SK-N-MC (cell line): ENCODE measurements around the gene ANXA2.

Experiments
- DNase-seq: peaks from one replicate; pipeline ENCODE4 v3.0.0-alpha.2; 2011; ENCODE audit warnings: low read depth, low spot score
- H3K27ac ChIP-seq: fragments of 200-600 bp; sonication (generic); 2 replicates; pipeline ENCODE4 v1.5.1; 2016; ENCODE audit warnings: mixed run types
- H3K36me3 ChIP-seq: fragments of 200-600 bp; sonication (generic); 2 replicates; pipeline ENCODE4 v1.6.1; 2017; ENCODE audit warnings: antibody characterized with exemption, low read length, mixed read lengths; ENCODE audit not compliant: insufficient read depth
- H3K4me3 ChIP-seq: fragments of 200-600 bp; sonication (generic); 2 replicates; pipeline ENCODE4 v1.5.1; 2016
- H3K9ac ChIP-seq: fragments of 200-600 bp; sonication (generic); 2 replicates; pipeline ENCODE4 v1.8.0; 2017; ENCODE audit warnings: mixed run types, mixed read lengths; ENCODE audit not compliant: insufficient read length
- H3K9me3 ChIP-seq: fragments of 200-600 bp; sonication (generic); 2 replicates; pipeline ENCODE4 v1.6.1; 2017; ENCODE audit warnings: low read depth, mild to moderate bottlenecking, antibody characterized with exemption, low read length, moderate library complexity, mixed read lengths
- EZH2 ChIP-seq: fragments of 200-600 bp; sonication (generic); IDR thresholded peaks from one replicate; pipeline ENCODE4 v1.6.1; 2017; ENCODE audit warnings: antibody characterized with exemption
- FOXP2 ChIP-seq: optimal IDR thresholded peaks from 2 replicates; pipeline ENCODE3; 2011; ENCODE audit warnings: mild to moderate bottlenecking, moderate library complexity; ENCODE audit not compliant: insufficient read depth; ENCODE audit errors: extremely low read length, control extremely low read depth
- POLR2AphosphoS5 ChIP-seq: IDR thresholded peaks from 2 replicates; pipeline ENCODE4 v1.6.1; 2012; ENCODE audit warnings: mild to moderate bottlenecking, low read depth, low read length, borderline replicate concordance

The ANXA2 gene

DNA sequence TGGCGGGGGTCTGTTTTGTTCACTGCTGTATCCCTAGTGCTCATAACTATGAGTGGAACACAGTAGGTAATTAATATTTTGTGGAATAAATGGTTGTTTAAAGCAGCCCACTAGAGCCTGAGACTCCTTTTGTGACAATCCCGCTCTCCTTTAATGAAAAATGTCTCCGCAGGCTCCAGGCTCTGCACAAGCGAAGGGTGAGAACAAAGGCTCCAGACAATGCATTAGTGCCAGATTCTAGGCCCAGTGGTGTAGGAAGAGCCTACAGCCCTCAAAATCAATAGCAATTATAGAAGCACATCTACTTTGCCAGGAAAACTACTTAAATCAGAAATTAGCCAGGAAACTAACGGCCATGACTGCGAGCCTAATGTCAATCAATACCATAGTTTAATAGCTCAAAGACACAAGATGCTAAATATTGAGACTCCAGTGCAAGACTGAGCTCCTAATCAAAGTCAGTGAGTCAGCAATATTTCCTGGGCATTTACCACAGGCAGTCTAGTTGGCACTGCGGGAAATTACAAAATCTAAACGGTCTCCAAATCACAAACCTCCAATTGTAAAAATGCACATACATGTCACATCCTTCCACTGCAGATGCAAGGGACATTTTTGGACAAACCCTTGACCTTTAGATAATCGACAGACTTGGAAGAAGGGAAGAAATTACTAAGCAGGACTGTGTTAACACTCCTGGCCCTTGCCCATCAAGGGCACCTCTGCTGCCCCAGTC, 2.3 kb downstream of the ANXA2 start:
- no peak for DNase-seq

GRCh38 chr15:60394689-60395097, 3.1 kb downstream of the ANXA2 start:
- Histone ChIP-seq H3K27ac (peak overlapping the region; percentile 97), H3K9me3 (no peaks in the 10 kb centered on the region), H3K36me3 (peaks cover 47% of the 10 kb centered on the region), H3K9ac (peak overlapping the region; percentile 93), H3K4me3 (peak overlapping the region; percentile 90)
- TF ChIP-seq POLR2AphosphoS5 (no peak; the same call in 1 of the 2 replicates), EZH2 (no peak), FOXP2 (no peak)
- no peak for DNase-seq

More for the DNA sequence above, 2.3 kb downstream of the ANXA2 start:
- no peak for TF ChIP-seq EZH2
- peak; percentile 30; the same call in 1 of the 2 replicates for TF ChIP-seq POLR2AphosphoS5
- H3K4me3 ChIP-seq, result peak overlapping the region; percentile 90
- H3K36me3 ChIP-seq, result peaks cover 40% of the 10 kb centered on the region
- peak overlapping the region; percentile 97 for H3K27ac ChIP-seq
- peak overlapping the region; percentile 93 for H3K9ac ChIP-seq
- no peaks in the 10 kb centered on the region for H3K9me3 ChIP-seq

DNA sequence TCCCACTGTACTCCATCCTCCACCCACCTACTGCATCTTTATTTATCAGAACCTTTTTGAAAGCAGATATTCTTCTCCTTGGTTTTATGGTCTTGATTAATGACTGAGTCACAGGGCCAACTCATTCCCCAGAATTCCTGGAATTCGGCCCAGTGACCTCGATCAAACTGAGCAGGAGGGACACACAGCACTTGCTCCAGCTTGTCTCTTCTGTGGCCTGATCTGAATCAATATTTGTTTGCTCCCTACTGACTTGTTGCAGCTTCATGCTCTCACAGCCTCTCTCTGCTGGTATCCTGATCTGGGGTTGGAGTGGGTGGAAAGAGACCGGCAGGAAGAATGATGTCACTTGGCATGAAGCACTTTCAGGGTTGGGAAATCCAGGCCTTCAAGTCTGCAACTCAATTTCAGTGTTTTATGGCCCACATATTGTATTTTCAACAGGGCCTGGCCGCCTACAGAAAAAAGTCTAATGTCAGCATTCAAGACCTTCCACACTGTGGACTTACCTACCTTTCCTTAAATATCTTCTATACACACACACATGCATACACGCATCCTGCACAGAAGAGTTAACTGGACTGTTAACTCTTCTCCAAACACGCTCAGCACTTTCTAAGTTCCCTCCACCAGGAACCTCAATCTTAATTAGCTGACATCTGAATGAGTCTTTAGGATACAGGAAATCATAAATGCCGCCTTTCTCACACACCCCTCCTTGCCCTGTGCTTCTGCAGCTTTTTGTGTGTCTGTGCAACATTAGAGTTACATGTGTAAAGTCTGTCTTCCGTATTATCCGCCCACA, 4.6 kb downstream of the ANXA2 start:
- Histone ChIP-seq H3K27ac (peak overlapping the region; percentile 97), H3K9ac (peak overlapping the region; percentile 48), H3K9me3 (no peaks in the 10 kb centered on the region), H3K4me3 (peak overlapping the region; percentile 90), H3K36me3 (peaks cover 56% of the 10 kb centered on the region)
- DNase-seq, result peak; percentile 76
- TF ChIP-seq EZH2 (no peak), FOXP2 (no peak), POLR2AphosphoS5 (peak; percentile 49)

GRCh38 chr15:60392601-60392985, 5.2 kb downstream of the ANXA2 start:
- Histone ChIP-seq H3K9ac (peak overlapping the region; percentile 48), H3K4me3 (peak overlapping the region; percentile 90), H3K9me3 (no peaks in the 10 kb centered on the region), H3K27ac (peak overlapping the region; percentile 97), H3K36me3 (peaks cover 58% of the 10 kb centered on the region)
- DNase-seq, result no peak
- TF ChIP-seq FOXP2 (no peak), EZH2 (no peak), POLR2AphosphoS5 (no peak)

DNA sequence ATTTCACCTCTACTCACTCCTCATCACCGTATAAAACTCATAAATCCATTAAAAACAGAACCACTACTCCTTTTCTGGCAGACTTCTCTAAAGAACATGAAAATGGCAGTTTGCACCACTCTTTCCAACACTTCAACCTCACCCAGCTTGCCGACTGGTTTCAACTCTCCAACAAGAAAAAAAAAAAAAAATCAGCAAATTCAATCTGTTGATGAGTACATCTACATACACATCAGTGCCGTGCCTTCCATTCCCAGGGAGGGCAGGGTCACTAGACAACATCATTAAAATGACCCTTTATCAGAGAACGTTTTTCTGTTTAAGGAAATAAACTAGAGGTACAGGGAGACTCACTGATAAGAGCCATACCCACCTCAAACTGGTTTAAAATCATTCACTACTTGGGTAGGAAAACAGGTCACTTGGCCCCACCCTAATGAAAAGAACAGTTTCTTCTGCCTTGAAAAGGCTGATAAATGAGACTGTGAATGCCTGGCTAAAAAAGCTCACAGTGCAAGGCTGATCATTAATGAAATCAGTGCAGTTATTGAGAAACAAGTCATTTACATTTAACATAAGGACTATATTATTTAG, 6.0 kb downstream of the ANXA2 start:
- peak overlapping the region; percentile 97 for H3K27ac ChIP-seq
- no peak for DNase-seq
- peak overlapping the region; percentile 48 for H3K9ac ChIP-seq
- TF ChIP-seq POLR2AphosphoS5 (no peak), EZH2 (no peak), FOXP2 (no peak)
- H3K9me3 ChIP-seq, result no peaks in the 10 kb centered on the region
- peaks cover 63% of the 10 kb centered on the region for H3K36me3 ChIP-seq
- H3K4me3 ChIP-seq, result peak overlapping the region; percentile 90

DNA sequence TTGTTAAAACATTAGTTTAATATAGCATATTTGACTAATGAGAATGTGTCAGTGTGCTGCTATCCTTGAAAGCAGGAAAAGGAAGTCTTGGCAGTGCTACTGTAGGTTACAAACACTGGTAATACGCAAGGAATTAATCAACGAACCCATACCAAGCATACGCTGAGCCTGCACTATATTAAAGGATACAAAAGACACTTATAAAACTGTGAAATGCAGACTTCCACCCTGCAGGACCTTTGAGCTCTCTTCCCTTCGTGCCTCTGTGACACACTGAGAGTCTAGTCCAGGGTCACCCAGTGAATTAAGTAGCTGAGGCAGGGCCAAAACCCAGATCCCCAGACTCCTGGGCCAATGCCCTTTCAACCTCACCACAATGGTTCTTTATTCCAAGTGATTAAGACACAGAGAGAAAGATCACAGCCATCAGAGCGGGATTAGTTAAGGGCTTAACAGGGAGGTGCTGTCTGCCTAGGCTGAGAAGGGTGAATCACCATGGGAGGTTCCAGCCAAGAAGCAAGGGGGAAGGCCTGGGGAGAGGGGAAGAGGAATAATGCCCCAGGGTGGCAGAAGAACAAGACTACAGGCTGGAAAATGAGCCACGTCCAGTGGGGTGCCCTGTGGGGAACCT, 6.8 kb downstream of the ANXA2 start:
- H3K36me3 ChIP-seq, result peaks cover 63% of the 10 kb centered on the region
- peak overlapping the region; percentile 90 for H3K4me3 ChIP-seq
- TF ChIP-seq POLR2AphosphoS5, result no peak
- TF ChIP-seq FOXP2, result no peak
- TF ChIP-seq EZH2, result no peak
- no peaks in the 10 kb centered on the region for H3K9me3 ChIP-seq
- peak overlapping the region; percentile 48 for H3K9ac ChIP-seq
- peak overlapping the region; percentile 97 for H3K27ac ChIP-seq
- no peak for DNase-seq

DNA sequence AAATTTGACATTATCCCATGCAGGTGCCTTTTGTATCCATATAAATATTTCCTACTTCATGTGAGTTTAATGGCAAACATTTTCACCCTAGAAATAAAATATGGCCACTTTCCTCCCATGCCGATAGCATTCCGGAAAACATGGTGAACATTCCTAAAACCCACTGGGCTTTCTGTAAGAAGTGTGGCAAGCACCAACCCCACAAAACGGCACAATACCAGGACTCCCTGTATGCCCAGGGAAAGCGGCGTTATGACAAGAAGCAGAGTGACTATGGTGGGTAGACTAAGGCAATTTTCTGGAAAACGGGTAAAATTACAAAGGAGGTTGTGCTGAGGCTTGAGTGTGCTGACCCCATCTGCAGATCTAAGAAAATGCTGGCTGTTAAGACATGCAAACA, 7.6 kb downstream of the ANXA2 start:
- TF ChIP-seq POLR2AphosphoS5 (no peak), EZH2 (no peak), FOXP2 (no peak)
- Histone ChIP-seq H3K36me3 (peaks cover 61% of the 10 kb centered on the region), H3K9me3 (no peaks in the 10 kb centered on the region), H3K27ac (no peak overlapping the region), H3K4me3 (peak overlapping the region; percentile 90), H3K9ac (no peak overlapping the region)
- DNase-seq, result no peak

DNA sequence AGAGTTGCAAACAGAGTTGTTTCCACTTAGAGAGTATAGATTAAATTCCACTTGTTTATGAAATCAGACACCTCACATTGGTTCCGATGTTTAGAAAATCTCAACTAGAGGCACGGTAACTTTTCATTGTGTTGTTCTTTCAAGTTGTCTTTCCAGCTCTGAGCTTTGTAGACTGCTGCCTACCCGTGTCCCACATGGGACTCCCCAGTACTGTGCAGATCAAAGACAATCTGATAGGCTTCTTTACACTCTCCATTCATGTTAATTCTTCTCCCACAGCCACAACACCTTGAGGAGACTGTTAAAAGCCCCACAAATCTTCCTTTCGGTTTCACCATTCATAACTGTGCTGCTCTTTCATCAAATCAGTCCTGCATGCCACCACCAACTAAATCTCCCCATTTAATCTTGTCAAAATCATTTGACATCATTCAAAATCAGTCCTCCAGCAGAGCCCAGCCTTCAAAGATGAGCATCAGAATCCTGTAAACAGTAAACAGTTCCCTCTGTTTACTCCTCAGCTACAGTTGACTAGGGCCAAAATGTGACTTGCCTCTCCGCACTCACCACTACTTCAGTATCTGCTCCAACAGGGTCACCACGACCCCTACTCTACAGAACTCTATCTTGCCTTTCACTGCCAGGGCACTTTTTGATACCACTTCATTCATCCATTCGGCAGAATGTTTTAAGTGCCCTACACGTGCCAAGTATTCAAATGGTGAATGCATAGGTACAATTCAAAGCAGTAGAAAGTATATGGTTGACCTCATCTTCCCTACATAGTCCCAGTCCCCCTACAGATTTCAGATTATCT, 8.3 kb downstream of the ANXA2 start:
- H3K4me3 ChIP-seq, result no peak overlapping the region
- H3K36me3 ChIP-seq, result peaks cover 61% of the 10 kb centered on the region
- no peak for DNase-seq
- no peak overlapping the region for H3K9ac ChIP-seq
- TF ChIP-seq POLR2AphosphoS5 (no peak), EZH2 (no peak)
- H3K27ac ChIP-seq, result 0 out of 2 replicates have a peak overlapping the region, but pooled peaks have one; percentile 4
- H3K9me3 ChIP-seq, result no peaks in the 10 kb centered on the region
